Measurements from ENCODE around the gene VTI1B.

DNA sequence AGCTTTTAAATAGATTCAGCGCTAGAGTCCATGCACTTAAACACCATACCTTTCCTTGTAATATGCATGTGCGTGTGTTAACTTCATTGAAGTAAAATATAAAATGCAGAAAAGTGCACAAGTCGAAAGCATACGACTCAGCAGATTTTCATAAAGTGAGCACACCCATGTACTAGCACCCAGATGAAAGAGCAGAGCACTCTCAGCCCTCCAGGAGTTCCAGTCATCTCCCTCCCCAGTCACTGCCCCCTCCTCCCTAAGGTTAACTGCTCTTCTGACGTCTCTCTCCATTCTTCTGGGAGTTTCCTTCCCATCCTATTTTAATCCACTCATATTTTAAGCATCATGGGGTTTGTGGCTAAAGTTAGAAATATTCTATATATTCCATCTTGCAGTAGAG is 47.4 kb upstream of the VTI1B start:
- TF ChIP-seq CTCF (IDR thresholded peaks at IDR 0.05) = no peak
- no peak for TF ChIP-seq POLR2A (IDR thresholded peaks at IDR 0.05)

All from uterus (tissue), 2 donors.